Measurements from ENCODE around the gene PROKR2. TPM values are rescaled to one million over a fixed set of nuclear protein-coding genes. Genes with fewer than 3 reads are reported as not detected.

PROKR2 gene
- total and polyA plus RNA-seq, 9 of the 15 experiments (the other 6 are each of a cell fraction or from before 2014, with no cell fraction given): not detected

GRCh38 chr20:5282561-5282960 is 34.2 kb downstream of the PROKR2 start:
- Histone ChIP-seq H3K4me2 (ENCODE audit: insufficient read depth, low read length) (no peak overlapping the region), H2AFZ (ENCODE audit: low read depth, low read length) (no peak overlapping the region), H3K4me1 (replicated peaks in 1 of 2; ENCODE audit: control insufficient read depth in 2 of 2, insufficient read depth in 2 of 2, low read length in 2 of 2) (no peaks in the 10 kb centered on the region), H3K9me3 (replicated peaks; ENCODE audit: control insufficient read depth, insufficient read depth, low read depth, low read length) (no peaks in the 10 kb centered on the region), H3K9me1 (ENCODE audit: control insufficient read depth, insufficient read depth, low read length) (no peaks in the 10 kb centered on the region), H3K4me3 (no peak overlapping the region), H3K27ac (ENCODE audit: extremely low read depth, low read depth, low read length) (no peak overlapping the region), H3K36me3 (ENCODE audit: control insufficient read depth, insufficient read depth, low read length) (no peaks in the 10 kb centered on the region), H4K20me1 (replicated peaks; ENCODE audit: control insufficient read depth, insufficient read depth, low read length) (no peaks in the 10 kb centered on the region), H3K79me2 (ENCODE audit: control insufficient read depth, insufficient read depth, low read length) (no peaks in the 10 kb centered on the region), H3K9ac (ENCODE audit: insufficient read depth in 1 of 2, low read depth in 2 of 2, low read length in 2 of 2) (no peak overlapping the region), H3K27me3 (ENCODE audit: control insufficient read depth in 2 of 2, insufficient read depth in 2 of 2, low read length in 2 of 2) (no peaks in the 10 kb centered on the region)
- DNase-seq (ENCODE audit: extremely low read depth in 1 of 4, low spot score in 3 of 4) (no peak), FAIRE-seq (no peak), ATAC-seq (no peak)
- intact Hi-C loops (cut with micrococcal nuclease) (no loop called here), in situ Hi-C loops (cut with MboI) (no loop called here)
- CTCF ChIA-PET (ENCODE audit: low intra/inter-chr PET ratio): no interaction called here
- POLR2A ChIA-PET: interaction anchor here (0.7 kb wide), 1 partner anchor 1060 kb away, joined by 3 read pairs; no protein-coding TSS in a partner anchor
- BruUV-seq (replicated peaks): no TSS peak
- WGBS (ENCODE audit: insufficient coverage, low coverage, missing lambda C conversion rate): 0% methylated on average over 3 of the region's 4 CpGs
- TF ChIP-seq ZNF347 (CRISPR knock-in tag; IDR thresholded peaks at IDR 0.05; ENCODE audit: low read depth): no peak
- TF ChIP-seq CC2D1A (IDR thresholded peaks at IDR 0.05): no peak
- TF ChIP-seq PTBP1 (IDR thresholded peaks at IDR 0.05; ENCODE audit: low read depth, low read length): no peak
- TF ChIP-seq ZSCAN32 (CRISPR knock-in tag; IDR thresholded peaks at IDR 0.05): no peak
- no peak for TF ChIP-seq SAP30 (IDR thresholded peaks at IDR 0.05; ENCODE audit: borderline replicate concordance, insufficient read depth, low read depth, low read length, poor library complexity, severe bottlenecking)
- no peak for TF ChIP-seq ZBTB5 (IDR thresholded peaks at IDR 0.05)
- no peak for TF ChIP-seq SRSF3 (IDR thresholded peaks at IDR 0.05; ENCODE audit: insufficient read depth, low read length)
- TF ChIP-seq, protein P1, sequence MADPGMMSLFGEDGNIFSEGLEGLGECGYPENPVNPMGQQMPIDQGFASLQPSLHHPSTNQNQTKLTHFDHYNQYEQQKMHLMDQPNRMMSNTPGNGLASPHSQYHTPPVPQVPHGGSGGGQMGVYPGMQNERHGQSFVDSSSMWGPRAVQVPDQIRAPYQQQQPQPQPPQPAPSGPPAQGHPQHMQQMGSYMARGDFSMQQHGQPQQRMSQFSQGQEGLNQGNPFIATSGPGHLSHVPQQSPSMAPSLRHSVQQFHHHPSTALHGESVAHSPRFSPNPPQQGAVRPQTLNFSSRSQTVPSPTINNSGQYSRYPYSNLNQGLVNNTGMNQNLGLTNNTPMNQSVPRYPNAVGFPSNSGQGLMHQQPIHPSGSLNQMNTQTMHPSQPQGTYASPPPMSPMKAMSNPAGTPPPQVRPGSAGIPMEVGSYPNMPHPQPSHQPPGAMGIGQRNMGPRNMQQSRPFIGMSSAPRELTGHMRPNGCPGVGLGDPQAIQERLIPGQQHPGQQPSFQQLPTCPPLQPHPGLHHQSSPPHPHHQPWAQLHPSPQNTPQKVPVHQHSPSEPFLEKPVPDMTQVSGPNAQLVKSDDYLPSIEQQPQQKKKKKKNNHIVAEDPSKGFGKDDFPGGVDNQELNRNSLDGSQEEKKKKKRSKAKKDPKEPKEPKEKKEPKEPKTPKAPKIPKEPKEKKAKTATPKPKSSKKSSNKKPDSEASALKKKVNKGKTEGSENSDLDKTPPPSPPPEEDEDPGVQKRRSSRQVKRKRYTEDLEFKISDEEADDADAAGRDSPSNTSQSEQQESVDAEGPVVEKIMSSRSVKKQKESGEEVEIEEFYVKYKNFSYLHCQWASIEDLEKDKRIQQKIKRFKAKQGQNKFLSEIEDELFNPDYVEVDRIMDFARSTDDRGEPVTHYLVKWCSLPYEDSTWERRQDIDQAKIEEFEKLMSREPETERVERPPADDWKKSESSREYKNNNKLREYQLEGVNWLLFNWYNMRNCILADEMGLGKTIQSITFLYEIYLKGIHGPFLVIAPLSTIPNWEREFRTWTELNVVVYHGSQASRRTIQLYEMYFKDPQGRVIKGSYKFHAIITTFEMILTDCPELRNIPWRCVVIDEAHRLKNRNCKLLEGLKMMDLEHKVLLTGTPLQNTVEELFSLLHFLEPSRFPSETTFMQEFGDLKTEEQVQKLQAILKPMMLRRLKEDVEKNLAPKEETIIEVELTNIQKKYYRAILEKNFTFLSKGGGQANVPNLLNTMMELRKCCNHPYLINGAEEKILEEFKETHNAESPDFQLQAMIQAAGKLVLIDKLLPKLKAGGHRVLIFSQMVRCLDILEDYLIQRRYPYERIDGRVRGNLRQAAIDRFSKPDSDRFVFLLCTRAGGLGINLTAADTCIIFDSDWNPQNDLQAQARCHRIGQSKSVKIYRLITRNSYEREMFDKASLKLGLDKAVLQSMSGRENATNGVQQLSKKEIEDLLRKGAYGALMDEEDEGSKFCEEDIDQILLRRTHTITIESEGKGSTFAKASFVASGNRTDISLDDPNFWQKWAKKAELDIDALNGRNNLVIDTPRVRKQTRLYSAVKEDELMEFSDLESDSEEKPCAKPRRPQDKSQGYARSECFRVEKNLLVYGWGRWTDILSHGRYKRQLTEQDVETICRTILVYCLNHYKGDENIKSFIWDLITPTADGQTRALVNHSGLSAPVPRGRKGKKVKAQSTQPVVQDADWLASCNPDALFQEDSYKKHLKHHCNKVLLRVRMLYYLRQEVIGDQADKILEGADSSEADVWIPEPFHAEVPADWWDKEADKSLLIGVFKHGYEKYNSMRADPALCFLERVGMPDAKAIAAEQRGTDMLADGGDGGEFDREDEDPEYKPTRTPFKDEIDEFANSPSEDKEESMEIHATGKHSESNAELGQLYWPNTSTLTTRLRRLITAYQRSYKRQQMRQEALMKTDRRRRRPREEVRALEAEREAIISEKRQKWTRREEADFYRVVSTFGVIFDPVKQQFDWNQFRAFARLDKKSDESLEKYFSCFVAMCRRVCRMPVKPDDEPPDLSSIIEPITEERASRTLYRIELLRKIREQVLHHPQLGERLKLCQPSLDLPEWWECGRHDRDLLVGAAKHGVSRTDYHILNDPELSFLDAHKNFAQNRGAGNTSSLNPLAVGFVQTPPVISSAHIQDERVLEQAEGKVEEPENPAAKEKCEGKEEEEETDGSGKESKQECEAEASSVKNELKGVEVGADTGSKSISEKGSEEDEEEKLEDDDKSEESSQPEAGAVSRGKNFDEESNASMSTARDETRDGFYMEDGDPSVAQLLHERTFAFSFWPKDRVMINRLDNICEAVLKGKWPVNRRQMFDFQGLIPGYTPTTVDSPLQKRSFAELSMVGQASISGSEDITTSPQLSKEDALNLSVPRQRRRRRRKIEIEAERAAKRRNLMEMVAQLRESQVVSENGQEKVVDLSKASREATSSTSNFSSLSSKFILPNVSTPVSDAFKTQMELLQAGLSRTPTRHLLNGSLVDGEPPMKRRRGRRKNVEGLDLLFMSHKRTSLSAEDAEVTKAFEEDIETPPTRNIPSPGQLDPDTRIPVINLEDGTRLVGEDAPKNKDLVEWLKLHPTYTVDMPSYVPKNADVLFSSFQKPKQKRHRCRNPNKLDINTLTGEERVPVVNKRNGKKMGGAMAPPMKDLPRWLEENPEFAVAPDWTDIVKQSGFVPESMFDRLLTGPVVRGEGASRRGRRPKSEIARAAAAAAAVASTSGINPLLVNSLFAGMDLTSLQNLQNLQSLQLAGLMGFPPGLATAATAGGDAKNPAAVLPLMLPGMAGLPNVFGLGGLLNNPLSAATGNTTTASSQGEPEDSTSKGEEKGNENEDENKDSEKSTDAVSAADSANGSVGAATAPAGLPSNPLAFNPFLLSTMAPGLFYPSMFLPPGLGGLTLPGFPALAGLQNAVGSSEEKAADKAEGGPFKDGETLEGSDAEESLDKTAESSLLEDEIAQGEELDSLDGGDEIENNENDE (IDR thresholded peaks at IDR 0.05; ENCODE audit: low read depth, low read length): no peak
- no peak for TF ChIP-seq STAG1 (CRISPR knock-in tag; IDR thresholded peaks at IDR 0.05; ENCODE audit: borderline replicate concordance)
